HG03457 (cell line): ENCODE measurements around the gene NDUFA13.

Source experiments
- ATAC-seq: cut with Tn5 transposase; IDR thresholded peaks from one replicate; pipeline ENCODE4 v1.9.1; 2021; ENCODE audit warnings: moderate number of reproducible peaks; ENCODE audit not compliant: unreplicated experiment

The NDUFA13 gene

DNA sequence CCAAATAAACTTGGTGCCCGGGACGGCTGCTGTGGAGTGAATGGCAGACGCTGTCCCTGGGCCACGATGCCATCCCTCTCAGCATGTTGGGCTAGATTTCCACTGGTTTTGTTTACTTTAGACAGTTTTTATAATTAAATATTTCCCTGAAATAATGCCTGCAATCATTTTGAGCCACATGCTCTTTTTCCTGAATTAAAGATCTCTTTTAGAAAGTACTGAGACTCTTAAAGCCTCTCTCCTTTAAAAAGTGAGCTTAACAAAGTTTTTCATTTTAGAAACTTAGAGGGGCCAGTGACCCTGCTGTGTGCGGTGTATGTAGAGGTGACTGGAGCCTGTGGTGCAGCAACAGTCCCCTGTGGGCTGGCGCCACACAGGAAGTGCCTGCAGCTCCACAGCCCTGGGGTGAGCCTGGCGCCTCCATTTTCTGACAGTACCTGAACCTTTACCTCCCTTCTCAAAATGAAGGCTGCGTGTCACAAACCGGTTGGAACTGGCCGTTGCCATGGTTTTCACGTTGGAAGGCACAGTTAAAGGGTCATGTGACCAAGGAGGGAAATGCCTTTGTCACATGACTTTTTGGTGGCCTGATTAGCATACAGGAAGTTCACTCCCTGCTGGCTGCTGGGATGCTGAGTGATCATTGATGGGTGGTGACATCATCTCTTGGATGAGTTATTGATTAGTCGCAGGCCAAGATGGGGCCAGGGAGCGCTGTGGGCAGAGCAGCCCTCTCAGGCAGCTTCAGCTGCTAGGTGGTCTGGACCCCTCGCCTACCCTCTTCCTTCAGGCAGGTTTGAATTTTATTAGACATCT, 26.9 kb upstream of the NDUFA13 start:
- peak; percentile 41 for ATAC-seq

DNA sequence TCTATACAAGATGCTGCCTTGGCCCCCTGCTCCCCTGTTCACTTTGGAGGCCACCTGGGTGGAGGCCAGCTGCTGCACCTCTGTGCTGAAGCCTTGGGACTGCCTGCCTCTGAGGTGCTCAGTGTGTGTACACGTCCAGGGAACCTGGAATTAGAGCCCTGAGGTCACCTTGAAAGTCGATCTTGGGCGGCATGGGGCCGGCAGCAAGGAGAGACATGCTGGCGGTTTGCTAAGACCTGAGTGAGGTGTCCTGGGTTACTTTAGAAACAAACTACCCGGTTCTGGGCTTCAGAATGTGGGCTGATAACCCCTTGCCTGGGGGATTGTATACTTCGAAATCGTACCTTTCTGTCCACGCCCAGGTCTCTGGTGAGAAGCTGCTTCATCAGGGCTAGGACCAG, 26.2 kb upstream of the NDUFA13 start:
- ATAC-seq: no peak

DNA sequence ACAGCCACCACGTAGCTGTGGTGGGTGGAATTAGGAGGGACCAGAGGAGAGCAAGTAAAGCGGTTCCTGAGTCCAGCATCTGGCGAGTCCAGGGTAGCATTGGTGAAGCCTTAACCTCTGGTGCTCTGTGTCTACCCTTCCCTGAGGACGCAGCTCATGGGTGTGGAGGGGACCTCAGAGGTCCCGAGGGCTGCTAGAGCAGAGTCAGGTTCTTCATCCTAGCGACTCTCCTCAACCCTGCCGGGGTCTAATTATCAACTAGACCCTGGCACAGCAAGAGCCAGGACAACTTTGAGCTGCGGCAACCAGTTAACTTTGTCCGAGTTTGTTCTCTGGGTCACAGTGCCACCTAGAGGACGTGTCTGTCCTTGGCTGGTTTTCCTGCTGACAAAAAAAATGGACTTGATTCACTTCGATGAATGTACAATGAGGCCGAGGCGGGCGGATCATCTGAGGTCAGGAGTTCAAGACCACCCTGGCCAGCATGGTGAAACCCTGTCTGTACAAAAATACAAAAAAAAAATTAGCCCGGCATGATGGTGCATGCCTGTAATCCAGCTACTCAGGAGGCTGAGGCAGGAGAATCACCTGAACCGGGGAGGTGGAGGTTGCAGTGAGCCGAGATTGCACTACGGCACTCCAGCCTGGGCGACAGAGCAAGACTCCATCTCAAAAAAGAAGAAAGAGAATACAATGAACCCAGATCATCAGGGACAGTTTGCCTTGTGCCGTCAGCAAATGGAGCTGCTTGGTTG, 25.6 kb upstream of the NDUFA13 start:
- ATAC-seq: no peak

DNA sequence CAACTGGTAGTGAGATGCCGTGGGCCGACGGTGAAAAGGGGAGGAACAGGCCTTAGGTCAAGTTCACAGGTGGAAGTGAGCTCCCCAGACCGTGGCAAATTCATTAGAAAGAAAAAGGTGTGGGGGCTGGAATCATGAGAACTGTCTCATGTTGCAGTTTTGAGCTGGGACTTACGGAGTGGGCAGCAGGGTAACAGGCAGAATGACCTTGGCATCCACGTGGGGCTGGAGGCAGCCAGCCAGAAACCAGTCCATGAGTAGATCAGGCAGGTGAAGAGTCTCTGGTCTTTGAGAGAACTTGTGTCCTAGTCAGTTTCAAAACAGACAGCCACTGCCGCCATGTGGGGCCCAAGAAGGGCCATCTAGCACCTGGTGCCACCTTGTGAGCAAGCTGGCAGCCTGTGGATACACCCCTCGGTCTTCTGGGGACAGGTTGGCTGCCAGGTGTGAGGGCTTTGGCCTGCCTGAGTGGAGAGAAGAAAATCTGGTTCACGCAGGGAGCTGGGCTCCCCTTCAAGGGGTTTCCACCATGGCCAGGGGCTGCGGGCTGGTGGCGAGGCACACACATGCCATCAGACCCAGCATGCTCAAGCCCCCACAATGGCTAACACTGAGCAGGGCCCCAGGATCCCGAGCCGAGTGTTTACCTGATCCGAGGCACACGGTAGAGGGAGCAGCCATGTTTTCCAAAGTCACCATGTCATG, 24.6 kb upstream of the NDUFA13 start:
- ATAC-seq: no peak

DNA sequence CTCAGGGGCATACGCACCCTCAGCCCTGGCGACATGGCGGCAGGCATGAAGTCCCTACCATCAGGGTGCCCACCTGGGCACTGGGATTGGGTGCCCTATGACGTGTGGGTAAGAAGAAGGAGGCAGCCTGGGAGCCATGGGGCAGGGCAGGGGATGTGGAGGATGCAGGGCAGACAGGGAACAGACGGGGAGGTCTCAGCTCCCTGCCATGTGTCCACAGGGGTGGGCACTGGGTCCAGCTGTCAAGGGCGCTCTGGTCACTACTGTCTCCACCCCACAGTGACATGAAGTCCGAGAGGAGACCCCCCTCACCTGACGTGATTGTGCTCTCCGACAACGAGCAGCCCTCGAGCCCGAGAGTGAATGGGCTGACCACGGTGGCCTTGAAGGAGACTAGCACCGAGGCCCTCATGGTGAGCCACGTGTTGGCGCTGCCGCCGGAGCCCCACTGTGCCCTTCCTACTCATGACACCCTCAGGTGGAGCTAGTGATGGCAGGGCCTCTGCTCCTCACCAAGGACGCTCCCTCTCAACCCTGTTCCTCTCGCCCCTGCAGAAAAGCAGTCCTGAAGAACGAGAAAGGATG, 23.9 kb upstream of the NDUFA13 start:
- ATAC-seq: no peak

DNA sequence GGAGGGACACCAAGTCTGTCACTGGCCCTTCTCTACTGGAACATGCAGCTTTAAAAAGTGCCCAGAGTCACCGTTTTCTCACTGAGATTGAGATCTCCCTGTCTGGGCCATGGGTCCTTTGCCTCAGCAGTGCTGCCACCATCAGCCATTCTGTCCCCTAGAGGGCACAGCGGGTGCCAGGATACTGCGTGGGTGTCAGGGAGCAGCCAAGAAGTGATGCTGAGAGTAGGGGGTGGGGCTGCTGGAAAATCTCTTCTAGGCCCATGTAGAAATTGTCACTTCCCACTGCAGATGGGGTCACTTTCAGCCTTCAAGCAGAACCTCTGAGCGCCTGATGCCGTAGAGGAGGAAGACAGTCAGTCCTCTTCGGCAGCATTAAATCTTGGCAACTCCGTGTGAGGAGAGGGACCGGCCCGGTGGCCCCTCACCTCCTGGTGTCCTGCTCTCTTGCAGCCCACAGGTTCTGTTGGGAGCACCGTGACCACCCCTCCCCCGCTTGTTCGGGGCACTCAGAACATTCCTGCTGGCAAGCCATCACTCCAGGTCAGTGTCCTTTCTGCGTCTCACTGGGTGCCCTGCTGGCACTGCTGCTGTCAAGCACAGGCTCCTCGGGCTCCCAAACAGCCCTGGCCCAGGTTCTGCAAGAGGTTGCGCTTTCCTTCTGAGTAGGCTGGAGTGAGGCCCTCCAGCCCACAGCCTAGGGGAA, 22.0 kb upstream of the NDUFA13 start:
- no peak for ATAC-seq

DNA sequence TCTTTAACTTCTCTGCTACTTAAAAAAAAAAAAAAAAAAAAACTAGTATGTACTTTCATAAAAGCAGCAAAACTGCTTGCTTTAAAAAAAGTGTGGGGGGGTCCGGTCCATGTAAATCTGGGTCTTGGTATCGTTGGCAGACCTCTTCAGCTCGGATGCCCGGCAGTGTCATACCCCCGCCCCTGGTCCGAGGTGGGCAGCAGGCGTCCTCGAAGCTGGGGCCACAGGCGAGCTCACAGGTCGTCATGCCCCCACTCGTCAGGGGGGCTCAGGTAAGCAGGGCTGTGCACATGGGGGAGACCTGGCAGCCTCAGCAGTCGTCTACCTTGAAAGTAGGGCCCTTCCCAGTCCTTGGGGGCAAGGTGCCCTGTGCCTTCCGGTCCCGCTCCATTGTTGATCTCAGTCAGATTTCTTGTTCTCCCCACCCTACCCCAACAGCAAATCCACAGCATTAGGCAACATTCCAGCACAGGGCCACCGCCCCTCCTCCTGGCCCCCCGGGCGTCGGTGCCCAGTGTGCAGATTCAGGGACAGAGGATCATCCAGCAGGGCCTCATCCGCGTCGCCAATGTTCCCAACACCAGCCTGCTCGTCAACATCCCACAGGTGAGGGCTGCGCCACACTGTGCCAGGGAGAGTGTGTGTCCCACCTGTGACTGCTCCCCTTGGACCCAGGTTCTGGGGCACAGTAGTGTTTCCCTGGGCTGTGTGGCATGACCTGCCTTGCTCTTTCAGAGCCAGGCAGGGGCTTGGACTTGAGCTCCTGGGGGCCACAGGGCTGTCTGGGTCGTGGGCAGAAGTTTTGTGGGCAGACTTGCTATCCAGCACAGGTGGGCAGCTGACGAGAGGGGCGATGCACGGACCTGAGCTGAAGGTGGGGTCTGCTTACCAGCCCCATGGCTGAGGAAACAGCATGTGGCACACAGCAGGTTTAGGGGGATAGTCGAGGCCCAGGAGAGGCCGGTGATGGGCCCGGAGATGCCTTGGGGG, 20.1 kb upstream of the NDUFA13 start:
- ATAC-seq: no peak

DNA sequence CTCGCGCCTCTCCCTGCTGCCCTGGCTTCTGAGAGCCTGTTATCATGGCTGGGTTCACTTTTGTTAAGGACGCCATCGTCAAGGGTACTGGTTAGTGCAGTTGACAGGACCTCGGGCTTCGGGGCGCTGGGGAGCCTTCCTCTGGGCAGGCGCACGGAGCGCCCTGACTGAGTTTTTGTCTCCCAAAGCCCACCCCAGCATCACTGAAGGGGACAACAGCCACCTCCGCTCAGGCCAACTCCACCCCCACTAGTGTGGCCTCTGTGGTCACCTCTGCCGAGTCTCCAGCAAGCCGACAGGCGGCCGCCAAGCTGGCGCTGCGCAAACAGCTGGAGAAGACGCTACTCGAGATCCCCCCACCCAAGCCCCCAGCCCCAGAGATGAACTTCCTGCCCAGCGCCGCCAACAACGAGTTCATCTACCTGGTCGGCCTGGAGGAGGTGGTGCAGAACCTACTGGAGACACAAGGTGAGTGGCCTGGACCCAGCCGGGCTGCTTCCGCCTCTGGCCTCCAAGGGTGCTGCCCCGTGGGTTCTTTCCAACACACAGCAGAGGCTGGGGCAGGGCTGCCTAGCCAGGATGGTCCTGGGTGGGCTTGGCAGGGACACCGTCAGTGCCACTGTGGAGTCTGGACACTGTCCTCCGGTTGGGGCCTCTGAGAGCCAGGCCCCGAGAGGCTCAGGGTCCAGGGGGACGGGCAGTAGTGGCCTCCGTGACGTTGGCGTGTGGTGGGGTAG, 17.6 kb upstream of the NDUFA13 start:
- no peak for ATAC-seq

DNA sequence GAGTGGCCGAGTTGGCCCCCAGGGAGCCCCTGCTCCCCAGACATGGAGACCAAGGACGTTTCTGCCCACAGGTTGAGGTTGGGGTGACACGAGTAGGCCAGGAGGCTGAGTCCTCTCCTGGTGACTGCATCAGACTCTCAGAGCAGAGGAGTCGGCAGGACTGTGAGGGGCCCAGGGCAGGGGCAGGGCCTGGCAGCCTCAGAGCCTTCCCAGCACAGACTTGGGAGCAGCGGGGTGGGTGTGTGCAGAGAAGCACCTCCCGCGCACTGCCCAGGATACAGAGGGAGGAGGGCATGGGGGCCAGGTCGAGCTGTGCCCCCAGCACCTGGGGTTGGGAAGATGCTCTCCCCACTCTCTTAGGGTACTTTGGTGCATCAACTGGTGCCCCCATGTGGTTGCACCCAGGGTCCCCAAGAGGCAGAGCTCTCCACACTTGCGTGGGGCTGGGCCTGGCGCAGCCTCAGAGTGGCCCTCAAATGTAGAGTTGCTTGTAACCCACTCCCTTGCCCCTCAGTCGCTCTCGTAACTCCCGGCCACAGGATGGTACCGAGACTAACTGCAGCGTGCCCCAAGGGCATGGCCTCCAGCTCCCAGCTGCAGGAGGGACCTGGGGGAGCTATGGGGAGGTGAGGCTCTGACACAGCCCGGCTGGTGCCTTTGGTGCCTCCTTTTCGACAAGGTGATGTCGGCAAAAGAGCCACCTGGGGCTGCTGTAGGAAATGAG, 16.6 kb upstream of the NDUFA13 start:
- ATAC-seq: no peak

DNA sequence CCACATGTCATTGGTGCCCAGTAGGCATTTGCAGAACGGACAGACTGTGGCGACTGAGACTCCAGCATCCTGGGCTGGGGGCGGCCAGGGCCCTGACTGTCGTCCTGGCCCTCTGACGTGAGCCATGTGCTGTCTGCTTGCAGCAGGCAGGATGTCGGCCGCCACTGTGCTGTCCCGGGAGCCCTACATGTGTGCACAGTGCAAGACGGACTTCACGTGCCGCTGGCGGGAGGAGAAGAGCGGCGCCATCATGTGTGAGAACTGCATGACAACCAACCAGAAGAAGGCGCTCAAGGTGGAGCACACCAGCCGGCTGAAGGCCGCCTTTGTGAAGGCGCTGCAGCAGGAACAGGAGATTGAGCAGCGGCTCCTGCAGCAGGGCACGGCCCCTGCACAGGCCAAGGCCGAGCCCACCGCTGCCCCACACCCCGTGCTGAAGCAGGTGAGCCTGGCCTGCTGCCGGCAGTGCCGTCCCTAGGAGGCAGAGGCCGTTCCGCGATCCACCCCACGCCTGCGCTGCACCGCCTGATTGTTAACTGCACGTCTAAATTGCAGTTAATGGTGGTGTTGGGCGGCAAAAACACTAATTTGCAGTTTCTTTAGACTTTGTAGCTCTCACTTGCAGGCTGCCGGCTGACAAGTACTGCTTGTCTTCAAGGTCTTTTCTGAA, 14.9 kb upstream of the NDUFA13 start:
- no peak for ATAC-seq

DNA sequence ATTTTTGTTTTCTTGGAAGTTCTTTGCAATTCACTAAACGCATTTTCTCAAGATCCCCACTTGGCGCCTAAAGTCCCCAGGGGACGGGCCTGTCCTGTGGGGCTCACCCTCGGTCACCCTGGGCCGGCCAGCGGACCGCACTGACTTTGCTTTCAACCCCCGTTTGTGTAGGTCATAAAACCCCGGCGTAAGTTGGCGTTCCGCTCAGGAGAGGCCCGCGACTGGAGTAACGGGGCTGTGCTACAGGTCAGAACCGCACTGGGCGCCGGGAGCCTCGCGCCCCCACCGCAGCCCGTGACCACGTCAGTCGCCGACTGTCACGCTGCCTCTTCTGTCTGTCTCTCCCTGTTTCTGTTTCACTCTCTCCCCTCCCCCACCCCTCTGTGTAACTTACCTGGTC, 14.2 kb upstream of the NDUFA13 start:
- no peak for ATAC-seq

DNA sequence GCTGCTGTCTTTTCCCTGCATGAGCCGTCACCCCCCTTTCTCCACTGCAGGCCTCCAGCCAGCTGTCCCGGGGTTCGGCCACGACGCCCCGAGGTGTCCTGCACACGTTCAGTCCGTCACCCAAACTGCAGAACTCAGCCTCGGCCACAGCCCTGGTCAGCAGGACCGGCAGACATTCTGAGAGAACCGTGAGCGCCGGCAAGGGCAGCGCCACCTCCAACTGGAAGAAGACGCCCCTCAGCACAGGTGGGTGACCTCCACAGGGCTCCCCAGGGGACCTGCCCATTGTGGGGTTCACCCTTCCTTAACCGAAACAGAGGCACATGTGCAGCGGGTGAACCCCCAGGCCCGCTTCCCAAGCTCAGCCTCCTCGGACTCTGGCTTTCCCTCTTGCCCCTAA, 13.7 kb upstream of the NDUFA13 start:
- no peak for ATAC-seq

DNA sequence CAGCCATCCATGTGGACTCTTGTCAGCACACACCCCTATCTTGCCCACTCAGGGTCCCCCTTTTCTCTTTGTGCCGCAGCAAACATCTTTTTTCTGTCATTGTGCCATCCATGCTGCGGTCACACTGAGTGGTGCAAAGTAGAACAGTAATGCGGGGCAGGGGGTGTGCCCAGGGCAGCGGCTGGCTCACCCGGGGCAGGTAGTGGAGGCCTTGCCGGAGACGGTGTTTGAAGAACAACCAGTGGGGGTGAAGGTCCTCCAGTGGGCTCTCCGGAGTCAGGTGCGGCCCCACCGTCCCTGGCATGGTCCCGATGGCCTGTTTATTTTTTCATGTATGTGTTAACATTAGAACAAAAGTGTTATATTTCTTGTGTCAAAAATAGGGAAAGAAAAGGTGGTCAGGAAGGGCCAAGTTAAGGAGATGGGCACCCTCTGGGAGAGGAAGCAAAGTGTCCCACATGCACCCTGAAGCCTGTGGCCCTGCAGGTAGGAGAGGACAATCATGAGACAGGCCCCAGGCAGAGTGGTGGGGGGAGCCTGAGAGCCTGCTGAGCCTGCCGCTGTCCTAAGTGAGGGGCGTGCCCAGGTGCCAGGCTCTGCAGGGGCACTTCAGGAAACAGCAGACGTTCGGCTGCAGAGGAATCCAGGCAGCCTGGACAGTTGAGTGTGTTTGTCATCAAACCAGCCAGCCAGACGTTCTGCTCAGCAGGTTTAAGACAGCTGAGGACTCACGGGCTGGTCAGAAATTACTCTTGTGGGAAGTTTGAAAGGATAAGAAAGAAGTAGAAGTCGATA, 13.0 kb upstream of the NDUFA13 start:
- no peak for ATAC-seq

DNA sequence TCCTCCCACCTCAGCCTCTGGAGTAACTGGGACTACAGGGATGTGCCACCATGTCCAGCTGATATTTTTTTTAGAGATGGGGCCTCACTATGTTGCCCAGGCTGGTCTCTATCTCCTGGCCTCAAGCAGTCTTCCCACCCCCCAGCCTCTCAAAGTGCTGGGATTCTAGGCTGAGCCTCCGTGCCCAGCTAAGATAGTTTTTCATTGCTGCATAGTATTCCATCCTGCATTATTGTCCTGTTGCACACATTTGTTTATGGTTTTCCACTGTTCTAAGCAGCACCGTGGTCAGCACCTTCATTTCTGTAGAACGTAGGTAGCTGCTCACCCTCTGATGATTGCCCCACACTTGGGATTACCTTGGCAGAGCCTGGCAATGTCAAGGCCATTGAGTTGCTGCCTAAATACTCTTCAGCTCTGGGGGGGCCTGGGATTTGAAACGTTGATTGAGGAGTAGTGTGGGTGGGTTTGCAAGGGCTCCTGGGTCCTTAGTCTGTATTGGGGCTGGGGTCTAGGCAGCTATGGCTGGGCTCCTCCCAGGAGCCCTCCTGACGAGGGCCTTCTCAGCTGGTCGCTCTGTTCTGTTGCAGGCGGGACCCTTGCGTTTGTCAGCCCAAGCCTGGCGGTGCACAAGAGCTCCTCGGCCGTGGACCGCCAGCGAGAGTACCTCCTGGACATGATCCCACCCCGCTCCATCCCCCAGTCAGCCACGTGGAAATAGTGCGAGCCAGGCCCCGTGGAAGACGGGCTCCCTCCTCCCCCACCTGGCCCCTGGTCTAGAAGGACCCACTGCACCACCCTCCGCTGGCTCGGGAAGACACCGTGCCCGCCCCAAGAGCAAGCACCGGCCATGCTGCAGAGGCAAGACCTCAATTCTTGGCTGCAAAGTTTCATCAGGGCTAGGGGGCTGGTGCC, 11.0 kb upstream of the NDUFA13 start:
- no peak for ATAC-seq

DNA sequence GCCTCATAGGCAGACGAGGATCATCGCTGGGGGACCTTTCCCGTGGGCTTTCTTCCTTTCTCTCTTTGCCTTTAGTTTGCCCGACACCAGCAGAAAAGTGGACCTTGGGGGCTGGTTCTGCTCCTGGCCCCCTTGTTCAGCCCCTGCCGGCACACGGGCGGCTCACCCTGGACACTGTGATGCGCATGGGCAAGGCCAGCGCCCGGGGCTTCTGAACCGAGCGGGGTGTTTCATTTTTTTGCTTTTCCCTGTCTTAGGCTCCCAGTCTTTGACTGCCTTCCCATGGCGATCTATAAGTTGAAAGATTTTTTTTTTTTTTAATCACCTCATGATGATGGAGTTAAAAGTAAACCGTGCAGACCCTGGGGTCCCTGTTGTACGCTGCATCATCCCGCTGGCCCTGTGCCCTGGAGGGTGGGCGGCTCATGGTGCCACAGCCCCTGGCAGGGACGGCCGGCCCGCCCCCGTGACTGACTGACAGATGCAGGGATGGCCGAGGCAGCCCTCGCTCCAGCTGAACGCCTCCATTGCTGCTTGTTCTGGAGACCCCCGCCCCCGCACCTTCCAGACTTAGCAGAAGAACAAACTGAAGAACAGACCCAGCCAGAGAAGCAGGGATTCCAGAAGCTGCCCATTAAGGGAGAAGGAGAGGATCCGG, 10.2 kb upstream of the NDUFA13 start:
- ATAC-seq: no peak
